ENCODE data around the gene CLEC20A. TPM values are rescaled to one million over a fixed set of nuclear protein-coding genes. Genes with fewer than 3 reads are reported as not detected.

The CLEC20A gene
- total RNA-seq, 1 donor from 2014 or later: not detected

DNA sequence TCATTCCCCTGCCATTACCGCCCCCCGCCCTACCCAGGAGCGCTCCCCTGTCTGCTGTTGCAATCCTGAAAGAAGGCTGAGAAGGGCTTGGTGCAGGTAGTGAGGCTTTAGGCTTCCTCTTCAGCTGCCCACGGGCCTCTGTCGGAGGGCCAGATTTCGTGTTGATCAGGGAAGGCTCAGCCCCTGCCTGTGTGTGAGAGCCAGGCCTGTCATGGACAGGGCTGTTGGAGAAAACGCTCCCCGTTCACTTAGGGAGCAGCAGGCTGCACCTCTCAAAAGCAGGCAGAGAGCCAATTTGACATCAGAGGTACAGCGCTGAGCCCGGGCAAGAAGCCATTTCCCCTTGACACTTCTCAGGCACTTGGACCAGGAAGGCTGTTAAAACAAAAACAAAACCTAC is 35.1 kb upstream of the CLEC20A start:
- intact Hi-C loops (cut with micrococcal nuclease): loop anchor here (10.0 kb wide), 1 partner anchor 473 kb away; no protein-coding TSS in a partner anchor
- peak; percentile 12 for ATAC-seq
- DNase-seq: no peak

DNA sequence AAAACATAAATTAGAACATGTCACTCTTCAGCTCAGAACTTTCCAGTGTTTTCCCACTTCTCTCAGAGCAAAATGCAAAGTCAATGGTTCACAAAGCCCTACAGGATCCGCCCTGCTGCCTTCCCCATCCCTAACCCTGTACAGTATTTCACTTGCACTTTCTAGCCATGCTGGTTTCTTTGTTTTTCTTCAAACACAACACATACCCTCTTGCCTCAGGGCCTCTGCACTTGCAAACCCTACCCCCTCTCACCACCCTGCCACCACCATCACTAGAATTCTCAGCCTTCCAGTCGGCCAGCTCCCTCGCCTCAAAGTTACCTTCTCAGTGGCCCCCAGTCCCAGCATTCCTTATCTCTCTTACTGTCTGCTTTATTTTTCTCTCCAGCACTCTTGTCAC is 33.7 kb upstream of the CLEC20A start:
- DNase-seq: no peak
- ATAC-seq: no peak
- intact Hi-C loops (cut with micrococcal nuclease): loop anchor here (10.0 kb wide), 1 partner anchor 474 kb away; no protein-coding TSS in a partner anchor

DNA sequence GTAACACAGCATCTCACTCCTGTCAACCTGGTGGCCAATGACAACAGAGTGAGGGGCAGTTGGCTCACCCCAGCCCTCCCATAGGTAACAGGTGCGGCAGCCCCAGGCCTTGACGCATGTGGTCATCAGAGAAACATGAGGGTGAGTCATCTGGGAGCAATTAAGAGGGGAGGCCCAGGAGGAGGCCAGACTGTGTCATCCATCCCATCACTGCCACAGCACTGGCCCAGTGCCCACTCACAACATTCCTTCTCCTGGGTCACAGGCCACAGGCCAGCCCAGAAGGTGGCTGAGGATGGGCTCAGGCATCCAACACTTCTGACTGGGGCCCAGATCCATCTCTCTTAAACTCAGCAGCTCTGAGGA is 33.3 kb upstream of the CLEC20A start:
- DNase-seq (no peak), ATAC-seq (peak; percentile 47)
- intact Hi-C loops (cut with micrococcal nuclease): loop anchor here (10.0 kb wide), 1 partner anchor 475 kb away; no protein-coding TSS in a partner anchor

DNA sequence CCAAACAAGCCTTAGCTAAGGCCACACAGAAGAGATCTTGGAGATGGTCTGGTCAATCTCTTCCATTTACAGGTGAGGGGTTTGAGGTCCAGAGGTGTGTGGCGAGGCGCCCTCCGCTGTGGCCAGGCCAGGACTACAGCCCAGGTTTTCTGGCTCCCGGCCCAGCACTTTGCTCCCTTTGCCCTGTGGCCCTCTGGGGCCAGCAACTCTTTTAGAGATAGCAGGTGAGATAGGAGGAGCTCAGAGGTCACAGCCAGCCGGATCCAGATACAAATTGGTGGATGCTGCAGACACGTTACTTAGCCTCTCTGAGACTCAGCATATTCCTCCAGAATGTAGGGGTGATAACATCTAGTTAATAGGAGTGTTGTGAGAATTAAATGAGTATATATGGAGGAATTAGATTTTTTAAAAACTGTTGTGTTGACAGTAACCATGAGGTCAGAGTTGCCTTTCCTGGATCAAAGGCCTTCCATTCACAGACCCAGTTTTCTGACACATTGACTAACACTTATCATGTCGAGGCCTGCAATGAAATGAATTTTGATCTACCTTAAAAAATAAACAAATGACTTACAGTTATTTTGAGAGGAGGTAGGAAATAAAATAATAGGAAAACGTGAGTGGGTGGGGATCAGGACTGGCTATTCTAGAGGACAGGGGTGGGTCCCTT is 32.7 kb upstream of the CLEC20A start:
- intact Hi-C loops (cut with micrococcal nuclease): loop anchor here (10.0 kb wide), 1 partner anchor 475 kb away; no protein-coding TSS in a partner anchor
- ATAC-seq (no peak), DNase-seq (no peak)

DNA sequence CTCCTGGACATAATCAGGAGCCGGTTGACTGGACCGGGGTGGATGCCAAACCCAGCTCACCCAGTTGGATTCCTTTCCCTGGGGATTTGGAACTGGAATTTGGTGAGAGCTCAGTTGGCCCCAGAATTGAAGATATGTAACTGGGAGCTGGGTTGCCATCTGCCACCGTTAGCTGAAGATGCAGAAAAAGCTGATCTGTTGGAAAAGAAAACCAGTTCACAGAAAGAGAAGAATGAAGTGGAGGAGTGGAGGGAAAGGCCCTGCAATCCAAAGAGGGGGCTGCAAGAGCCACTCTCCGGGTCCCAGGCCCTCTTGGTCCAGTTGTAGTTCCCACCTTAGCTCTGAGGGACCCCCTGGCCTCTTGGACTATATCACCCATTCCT is 32.2 kb upstream of the CLEC20A start:
- no peak for DNase-seq
- no peak for ATAC-seq
- intact Hi-C loops (cut with micrococcal nuclease): no loop called here

DNA sequence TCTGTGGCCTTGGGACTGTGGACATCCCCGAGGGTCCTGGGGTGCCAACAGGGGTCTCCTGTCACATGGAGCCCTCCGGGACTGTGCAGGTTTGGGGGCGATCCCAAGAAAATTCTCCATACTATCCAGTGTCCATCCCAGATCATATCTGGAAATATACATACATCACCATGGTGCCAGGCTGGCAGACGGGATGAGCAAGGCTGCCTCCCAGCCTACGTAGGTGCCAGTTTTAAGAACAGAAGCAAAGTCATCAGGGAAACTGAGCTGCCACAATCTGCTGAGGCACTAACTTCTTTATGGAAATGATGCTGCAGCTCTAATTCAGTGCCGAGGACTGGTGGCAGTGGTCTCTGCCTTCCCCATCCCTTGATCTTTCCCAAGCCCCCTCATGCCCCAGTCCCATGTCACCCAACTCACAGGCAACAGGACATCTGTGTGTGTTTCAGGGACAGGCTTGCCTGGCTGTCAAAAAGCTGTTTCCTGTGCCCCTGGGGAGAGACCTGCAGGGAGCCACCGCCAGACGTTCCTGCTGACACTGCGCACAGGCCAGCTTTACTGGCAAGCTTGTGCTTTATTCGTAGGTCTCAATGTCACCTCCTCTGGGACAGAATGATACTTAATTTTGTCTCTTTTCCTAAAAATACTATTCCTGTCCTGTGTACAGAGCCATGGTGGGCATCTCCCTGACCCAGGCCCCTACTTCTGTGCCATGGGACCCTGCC is 31.6 kb upstream of the CLEC20A start:
- ATAC-seq: no peak
- intact Hi-C loops (cut with micrococcal nuclease): no loop called here

DNA sequence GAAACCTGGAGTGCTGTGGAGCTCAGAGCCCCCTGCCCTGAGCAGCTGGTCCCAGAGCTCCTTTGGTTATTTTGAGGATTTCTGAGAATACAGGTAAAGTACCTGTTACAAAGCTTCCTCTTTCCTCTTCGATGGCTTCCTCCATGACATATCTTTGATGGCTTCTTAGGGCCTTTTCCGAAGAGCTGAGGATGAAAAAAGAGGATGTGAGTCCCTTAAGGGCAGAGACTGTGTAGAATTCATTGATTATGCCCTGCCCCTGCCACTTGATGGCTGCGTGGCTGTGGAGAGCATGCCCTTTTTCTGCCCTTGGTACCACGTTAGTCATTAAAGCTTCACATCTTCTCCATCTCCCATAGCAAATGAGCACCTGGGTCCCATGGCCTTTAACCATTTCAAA is 30.4 kb upstream of the CLEC20A start:
- ATAC-seq: no peak
- intact Hi-C loops (cut with micrococcal nuclease): no loop called here
- no peak for DNase-seq

More for the DNA sequence above, 31.6 kb upstream of the CLEC20A start:
- no peak for DNase-seq

DNA sequence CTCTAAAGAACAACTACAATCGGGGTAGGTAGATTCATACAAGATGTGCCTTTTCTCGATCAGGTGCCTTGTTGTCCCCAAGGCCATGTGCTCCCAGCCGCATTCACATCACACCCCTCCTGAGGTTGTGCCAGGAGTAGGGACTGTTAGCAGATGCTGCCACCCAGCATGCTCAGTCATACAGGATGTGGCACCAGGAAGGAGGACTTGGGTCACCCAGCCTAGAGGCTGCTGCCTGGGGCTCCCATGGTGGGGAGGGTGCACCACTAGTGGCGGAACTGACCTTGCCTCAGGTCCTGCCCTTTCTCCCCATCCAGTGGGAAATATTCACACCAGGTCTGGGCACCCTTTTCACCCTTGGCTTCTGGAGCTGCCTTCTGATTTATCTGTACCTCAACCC is 24.5 kb upstream of the CLEC20A start:
- no peak for ATAC-seq
- no peak for DNase-seq

DNA sequence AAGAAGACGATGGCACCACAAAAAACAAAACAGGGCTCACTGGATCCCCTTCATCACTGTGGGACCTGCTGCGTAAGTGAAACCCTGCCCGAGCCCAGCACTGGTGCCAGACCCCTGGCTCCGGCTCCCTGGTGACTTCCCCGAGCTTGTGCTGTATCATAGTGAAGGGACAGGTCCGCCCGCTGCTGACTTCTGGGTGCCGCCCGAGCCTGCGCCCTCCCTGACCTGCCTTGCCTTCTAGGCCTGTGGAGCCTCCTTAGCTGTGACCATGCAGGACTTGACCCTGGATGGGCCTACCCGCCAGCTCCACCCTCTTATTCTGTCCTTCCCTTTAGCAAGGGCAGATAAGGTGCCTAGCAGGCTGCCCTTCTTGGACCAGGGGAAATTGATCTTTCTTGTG is 24.0 kb upstream of the CLEC20A start:
- DNase-seq (no peak), ATAC-seq (no peak)
- intact Hi-C loops (cut with micrococcal nuclease): no loop called here

More for the DNA sequence above, 24.5 kb upstream of the CLEC20A start:
- intact Hi-C loops (cut with micrococcal nuclease): no loop called here

DNA sequence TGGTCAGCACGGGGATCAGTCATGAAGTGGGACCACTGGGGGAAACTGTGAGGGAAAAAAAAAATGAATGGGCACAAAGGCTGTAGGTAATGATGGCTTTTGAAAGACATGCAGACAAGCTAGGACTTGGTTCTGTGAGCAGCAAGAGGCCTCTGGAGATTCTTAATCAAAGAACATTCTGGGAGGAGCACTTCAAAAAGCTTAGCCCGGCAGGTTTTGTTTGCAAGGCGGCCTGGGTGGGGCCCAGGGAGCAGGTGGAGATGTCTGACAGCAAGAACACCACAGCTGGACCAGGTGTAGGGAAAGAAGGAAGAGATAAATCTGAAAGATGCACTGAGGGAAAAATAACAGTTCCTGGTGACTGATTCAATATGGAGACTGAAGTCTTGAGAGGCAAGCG is 22.1 kb upstream of the CLEC20A start:
- intact Hi-C loops (cut with micrococcal nuclease): no loop called here
- ATAC-seq: no peak
- DNase-seq: no peak

DNA sequence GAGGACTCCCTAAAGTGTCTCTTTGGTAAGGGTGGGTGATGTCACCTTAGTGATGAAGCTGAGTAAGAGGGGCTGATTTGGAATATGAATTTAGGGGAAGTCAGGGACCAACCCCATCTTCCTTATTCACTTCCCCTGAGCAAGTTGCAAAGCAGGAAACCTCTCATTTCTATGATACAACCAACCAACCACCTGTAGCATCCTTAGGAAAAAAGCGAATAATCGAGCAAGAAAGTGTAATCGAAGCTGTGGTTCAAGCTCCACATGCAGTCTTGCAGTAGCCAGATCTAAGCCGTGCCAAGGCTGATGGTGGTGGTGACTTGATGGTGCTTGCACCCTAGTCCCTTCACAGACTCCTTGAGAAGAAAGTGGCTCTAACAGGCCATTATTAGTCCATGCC is 19.3 kb upstream of the CLEC20A start:
- intact Hi-C loops (cut with micrococcal nuclease): no loop called here
- ATAC-seq (no peak), DNase-seq (no peak)

DNA sequence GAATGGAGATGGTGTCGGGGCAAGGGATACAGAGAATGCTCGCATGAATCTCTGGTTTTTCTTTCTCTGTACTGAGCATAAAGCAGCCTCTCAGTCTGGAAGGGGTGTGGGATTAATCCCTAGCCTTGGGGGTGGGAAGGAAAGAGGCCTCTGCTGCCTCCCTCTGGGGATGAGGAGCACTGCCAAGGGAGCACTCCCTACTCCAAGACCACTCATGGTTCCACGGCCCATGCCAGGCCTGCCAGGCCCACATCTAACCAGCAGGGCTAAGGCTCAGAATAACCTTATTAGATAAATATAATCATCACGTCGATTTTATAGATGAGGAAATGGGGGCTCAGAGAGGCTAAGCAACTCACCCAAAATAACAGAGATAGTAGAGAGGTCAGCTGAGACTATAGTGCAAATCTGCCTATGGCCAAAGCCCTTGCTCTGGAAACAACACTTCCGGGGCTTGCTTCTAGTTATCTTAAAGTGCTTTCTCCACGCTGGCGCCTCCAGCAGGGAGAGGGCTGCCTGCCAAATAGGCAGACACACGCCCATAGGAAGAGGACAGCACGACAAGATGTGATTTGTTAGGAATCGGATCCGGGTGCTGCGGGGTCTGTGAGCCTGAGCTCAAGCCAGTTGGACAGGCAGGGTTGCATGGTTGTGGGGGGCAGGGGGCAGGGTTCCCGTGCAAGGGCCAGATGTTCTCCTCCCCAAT is 16.7 kb upstream of the CLEC20A start:
- intact Hi-C loops (cut with micrococcal nuclease): no loop called here
- ATAC-seq (peak; percentile 77), DNase-seq (peak; percentile 74)

DNA sequence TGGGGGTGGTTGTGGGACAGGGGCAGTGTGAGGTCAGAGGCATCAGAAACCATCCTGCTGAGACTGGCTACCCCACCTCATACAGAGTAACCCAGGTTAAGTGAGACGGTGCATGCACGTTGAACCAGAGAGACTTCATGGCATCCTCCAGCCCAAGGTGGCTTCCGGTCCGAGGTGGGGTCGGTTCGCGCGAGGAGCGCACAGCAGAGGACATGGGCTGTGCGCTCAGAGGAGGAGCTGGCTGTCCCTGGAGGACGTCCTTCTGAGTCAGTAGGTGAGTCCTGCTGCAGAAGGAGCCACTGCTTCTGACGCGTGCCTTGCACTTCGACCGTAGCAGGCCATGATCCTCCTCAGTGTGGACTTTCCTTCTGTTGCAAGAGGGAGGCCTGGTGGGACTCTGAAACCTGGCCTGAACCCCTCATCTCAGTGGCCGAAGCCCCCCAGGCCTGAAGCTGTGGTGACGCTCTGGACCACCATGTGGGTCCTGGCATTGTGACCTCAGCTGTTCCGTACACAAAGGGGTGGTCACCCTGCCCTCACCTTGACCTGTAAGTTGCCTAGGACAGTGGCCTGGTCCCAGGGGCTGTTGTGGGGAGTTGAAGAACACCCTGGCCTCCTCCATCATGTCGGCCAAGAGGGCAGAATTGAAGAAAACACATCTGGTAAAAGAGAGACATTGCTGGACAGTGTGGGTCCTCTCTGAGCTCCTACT is 16.0 kb upstream of the CLEC20A start, which contains the start of gene TEX35:
TSS of gene TEX35 (plus strand) at position 544 of the 712 bp plus-strand sequence. CDS start at position 624, 80 bp downstream.
- no peak for DNase-seq
- no peak for ATAC-seq
- intact Hi-C loops (cut with micrococcal nuclease): no loop called here

DNA sequence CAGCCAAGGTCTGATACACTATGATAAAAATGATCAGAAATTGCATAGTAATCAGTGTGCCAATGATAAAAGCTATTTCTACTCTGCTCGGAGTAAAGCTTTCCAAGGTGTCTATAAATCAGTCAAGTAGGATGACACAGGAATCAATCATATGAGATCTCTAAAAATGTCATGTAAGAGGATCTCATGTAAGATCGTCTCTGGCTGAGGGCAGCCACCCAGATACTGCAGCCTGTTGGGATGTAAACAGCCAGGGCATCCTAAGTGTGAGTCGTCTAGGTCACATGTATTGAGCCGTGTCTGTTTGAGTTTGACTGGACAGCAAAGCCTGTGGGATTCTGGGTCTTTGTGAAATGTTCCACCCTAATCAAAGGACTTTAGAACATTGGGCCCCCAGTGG is 13.4 kb upstream of the CLEC20A start:
- DNase-seq: no peak
- ATAC-seq: no peak
- intact Hi-C loops (cut with micrococcal nuclease): no loop called here

DNA sequence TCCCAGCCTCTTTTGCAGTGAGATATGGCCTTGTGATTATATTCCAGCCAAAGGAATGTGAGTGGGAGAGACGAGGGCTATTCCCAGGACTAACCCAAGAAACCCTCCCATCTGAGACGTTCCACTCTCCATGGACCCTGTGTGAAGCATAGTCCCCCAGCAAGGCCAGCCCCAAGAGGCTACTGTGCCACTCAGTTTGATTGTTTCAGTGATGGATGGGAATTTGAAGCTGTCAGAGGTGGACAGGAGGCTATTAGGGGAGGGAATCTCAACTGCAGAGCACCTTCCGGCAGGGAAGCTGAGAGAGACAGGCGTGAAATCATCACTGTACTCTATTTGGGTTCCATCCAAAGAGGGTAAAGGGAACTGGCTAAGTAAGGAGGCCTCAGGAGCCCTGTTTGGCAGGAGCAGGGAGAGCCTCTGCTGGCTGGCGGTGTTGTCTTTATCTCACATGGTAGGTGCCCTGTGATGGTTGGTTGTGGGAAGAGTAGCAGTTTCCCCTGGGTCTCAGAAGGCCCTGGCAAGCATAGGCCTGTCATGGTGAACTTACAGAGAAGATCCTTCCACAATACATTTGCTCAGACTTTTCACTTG is 12.7 kb upstream of the CLEC20A start:
- intact Hi-C loops (cut with micrococcal nuclease): loop anchor here (10.0 kb wide), 1 partner anchor 205 kb away; no protein-coding TSS in a partner anchor
- ATAC-seq (peak; percentile 86), DNase-seq (peak; percentile 56)

DNA sequence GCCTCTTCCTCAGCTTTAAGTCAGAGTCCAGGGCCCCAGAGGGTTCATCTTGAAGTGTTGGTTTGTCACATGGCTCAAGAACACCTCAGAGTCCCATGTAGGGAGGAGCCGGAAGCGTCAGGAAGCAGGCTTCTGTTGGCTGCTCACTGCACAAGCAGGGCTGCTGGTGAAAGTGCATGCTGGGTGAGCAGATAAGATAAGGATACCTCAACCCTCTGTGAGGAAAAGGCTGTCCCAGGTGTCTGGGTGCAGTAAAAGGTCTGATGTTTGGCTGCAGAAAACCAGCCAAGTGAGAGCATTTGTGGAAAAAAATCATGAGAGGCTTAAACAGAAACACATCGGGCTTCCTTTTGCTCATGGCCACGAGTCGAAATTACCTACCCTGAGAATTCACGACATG is 9.9 kb upstream of the CLEC20A start:
- no peak for ATAC-seq
- DNase-seq: no peak
- intact Hi-C loops (cut with micrococcal nuclease): loop anchor here (10.0 kb wide), 1 partner anchor 202 kb away; no protein-coding TSS in a partner anchor

DNA sequence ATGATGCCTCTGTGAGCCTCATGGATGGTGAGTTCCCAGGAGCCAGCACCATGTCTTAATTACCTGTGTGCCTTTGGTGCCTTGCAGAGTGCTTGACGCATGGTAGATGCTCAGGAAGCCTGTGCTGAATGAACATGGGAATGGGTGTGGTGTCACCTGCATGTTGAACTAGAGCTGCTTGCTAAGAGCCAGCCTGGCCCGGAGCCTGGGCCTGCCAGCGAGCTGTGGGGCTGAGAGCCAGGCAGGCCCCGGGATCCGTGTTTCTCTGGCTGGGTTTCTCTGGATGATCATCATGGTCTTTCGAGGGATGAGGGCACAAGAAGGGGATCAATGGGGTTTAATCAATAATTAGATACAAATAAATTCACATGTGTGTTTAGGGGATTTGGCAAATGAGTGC is 9.4 kb upstream of the CLEC20A start:
- DNase-seq: peak; percentile 70
- intact Hi-C loops (cut with micrococcal nuclease): loop anchor here (10.0 kb wide), 1 partner anchor 201 kb away; no protein-coding TSS in a partner anchor

DNA sequence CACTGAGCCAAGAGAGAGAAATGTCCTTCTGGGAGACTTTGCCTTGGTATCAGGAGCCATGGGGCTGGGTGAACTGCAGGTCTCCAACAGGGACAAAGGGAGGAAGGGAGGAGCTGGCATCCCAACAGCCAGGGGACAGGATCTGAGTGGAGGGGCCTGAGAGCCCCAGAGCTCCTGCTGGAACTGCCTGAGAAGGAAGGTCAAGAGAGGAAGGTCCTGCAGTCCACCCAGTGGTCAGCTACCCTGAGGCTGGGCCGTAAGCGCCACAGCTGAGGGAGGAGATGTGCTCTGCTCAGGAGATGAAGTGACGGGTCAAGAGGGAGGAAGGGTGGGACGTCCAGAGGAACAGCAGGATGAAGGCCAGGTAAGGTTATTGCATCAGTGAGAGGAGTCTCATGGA is 7.5 kb upstream of the CLEC20A start:
- ATAC-seq: no peak
- intact Hi-C loops (cut with micrococcal nuclease): loop anchor here (10.0 kb wide), 1 partner anchor 199 kb away; no protein-coding TSS in a partner anchor
- no peak for DNase-seq

More for the DNA sequence above, 9.4 kb upstream of the CLEC20A start:
- ATAC-seq: peak; percentile 51

DNA sequence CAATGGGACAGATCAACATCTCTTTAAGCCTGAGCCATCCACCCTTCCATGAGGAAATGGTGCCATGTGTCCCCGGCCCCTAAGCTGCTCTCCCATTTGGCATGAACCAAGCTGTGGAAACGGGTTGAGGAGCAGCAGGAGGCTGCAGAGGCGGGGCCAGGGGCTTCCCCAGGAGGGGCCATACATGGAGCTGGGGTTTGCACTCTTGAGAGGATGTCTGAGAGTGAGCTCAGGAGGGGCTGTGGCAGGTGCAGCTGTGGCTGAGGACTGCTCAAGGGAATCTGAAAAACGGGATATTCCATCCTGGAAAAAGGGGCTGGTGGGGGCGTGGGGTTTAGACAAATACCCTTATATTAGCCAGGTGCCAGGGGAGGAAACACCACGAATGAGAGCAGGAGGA is 7.1 kb upstream of the CLEC20A start:
- DNase-seq (no peak), ATAC-seq (no peak)
- intact Hi-C loops (cut with micrococcal nuclease): loop anchor here (10.0 kb wide), 1 partner anchor 199 kb away; no protein-coding TSS in a partner anchor

Measured in left ventricle myocardium superior (tissue), 1 donor.